Measurements from ENCODE around the gene CHTOP. TPM values are rescaled to one million over a fixed set of nuclear protein-coding genes. Genes with fewer than 3 reads are reported as not detected.

The CHTOP gene
- total RNA-seq, 1 experiment from 2014 or later, result 50.8 TPM

DNA sequence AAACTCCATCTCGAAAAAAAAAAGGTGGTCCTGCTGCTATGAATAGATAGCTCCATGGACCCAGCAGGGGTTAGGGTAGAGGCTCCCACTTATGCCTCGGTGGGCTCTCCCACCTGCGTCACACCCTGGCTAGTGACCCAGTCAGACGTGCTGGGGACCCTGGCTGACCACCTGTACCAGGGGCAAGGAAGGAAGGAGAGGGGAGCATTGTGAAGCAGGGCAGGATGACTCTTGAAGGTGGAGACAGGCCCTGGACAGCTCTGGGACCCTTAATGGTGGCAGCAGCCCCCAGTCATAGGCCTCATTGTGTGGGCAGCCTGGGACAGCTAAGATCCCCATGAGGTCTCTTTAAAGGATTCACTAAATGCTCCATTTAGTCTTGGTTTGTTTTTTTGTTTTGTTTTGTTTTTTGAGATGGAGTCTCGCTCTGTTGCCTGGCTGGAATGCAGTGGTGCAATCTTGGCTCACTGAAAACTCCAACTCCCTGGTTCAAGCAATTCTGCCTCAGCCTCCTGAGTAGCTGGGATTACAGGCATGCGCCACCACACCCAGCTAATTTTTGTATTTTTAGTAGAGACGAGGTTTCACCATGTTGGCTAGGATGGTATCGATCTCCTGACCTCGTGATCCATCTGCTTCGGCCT lies 14.3 kb downstream of the CHTOP start:
- no peak for DNase-seq (ENCODE audit: low read depth in 1 of 2, low spot score in 2 of 2)
- Histone ChIP-seq H3K27ac (no peak overlapping the region), H3K4me1 (replicated peaks) (no peaks in the 10 kb centered on the region), H3K27me3 (replicated peaks) (no peaks in the 10 kb centered on the region), H3K9me3 (replicated peaks) (no peaks in the 10 kb centered on the region), H3K36me3 (peaks cover 45% of the 10 kb centered on the region), H3K4me3 (no peak overlapping the region)

DNA sequence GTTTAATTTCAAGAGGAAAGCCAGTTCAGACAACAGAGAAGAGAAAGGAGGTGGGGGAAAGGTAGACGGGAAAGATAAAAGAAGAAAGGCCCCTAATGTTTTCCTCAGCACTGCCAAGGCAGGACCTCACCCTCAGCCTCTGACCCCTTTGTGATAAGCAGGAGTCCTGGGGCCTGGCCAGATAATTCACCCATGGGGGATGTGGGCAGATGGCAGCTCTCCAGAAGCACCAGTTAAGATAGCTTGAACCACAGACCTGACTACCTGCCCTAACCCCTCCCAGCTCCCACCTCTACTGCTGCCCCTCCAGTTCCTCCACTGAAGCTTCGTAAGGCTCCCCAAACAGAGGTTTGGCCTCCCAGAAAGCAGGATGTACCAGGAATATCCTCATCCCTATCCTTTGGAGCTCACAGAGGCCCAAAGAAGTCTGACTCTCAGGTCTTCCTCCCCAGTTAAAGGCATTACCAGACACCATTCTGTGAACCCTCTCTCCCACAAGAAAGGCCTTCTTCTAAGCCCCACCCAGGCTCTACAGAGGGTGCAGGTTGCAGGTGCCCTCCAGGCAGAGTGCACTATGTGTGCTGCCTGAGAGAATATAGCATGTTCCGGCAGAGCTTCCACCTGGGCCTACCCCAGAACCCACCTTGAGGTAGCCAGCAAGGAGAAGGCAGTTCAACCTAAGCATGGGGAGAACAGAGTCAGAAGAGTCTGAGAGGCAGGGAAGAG lies 15.4 kb downstream of the CHTOP start:
- Histone ChIP-seq H3K27ac (no peak overlapping the region), H3K36me3 (peaks cover 33% of the 10 kb centered on the region), H3K9me3 (replicated peaks) (no peaks in the 10 kb centered on the region), H3K4me1 (replicated peaks) (no peaks in the 10 kb centered on the region), H3K4me3 (no peak overlapping the region), H3K27me3 (replicated peaks) (no peaks in the 10 kb centered on the region)
- no peak for DNase-seq (ENCODE audit: low read depth in 1 of 2, low spot score in 2 of 2)

DNA sequence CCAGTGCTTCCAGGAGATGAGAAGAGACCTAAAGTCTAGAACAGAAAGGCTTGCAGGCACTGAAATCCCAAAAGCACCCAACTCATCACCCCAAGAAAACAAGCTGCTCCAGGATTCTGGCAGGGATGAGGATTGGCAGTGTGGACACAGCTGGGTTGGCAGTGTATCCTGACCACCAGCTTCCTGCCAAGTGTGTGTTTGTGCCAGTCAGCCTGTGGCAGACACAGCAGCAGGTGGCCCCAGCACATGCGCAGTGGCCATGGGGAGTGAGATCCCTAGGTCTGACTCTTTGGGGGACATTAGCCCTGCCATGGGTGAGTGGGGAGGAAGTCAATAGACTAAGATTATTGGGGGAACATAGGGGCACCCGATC lies 16.0 kb downstream of the CHTOP start:
- no peak for DNase-seq (ENCODE audit: low read depth in 1 of 2, low spot score in 2 of 2)
- no peaks in the 10 kb centered on the region for H3K27me3 ChIP-seq (replicated peaks)
- H3K4me1 ChIP-seq (replicated peaks), result no peaks in the 10 kb centered on the region
- no peak overlapping the region for H3K4me3 ChIP-seq
- H3K27ac ChIP-seq, result no peak overlapping the region
- no peaks in the 10 kb centered on the region for H3K9me3 ChIP-seq (replicated peaks)
- peaks cover 28% of the 10 kb centered on the region for H3K36me3 ChIP-seq

DNA sequence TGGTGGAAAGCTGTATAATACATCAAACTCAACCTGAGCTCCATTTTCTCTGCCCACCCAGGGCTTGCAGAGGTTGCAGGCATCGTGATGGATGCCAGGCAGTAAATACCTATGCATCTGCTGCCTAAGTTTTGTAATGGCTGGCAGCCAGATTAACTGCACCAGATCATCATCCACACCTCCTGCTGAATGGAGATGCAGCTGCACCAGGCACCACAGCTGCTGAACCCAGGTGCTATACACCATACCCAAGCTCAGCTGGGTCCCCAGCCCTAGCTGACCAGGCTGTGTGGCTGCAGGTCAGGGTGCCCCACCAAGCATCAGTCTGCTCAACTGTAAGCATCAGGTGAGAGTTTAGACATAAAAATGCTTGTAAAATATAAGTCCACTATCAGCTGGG lies 17.9 kb downstream of the CHTOP start:
- Histone ChIP-seq H3K36me3 (peaks cover 8% of the 10 kb centered on the region), H3K27me3 (replicated peaks) (no peaks in the 10 kb centered on the region), H3K4me1 (replicated peaks) (no peaks in the 10 kb centered on the region), H3K4me3 (no peak overlapping the region), H3K27ac (no peak overlapping the region), H3K9me3 (replicated peaks) (no peaks in the 10 kb centered on the region)
- DNase-seq (ENCODE audit: low read depth in 1 of 2, low spot score in 2 of 2), result no peak

DNA sequence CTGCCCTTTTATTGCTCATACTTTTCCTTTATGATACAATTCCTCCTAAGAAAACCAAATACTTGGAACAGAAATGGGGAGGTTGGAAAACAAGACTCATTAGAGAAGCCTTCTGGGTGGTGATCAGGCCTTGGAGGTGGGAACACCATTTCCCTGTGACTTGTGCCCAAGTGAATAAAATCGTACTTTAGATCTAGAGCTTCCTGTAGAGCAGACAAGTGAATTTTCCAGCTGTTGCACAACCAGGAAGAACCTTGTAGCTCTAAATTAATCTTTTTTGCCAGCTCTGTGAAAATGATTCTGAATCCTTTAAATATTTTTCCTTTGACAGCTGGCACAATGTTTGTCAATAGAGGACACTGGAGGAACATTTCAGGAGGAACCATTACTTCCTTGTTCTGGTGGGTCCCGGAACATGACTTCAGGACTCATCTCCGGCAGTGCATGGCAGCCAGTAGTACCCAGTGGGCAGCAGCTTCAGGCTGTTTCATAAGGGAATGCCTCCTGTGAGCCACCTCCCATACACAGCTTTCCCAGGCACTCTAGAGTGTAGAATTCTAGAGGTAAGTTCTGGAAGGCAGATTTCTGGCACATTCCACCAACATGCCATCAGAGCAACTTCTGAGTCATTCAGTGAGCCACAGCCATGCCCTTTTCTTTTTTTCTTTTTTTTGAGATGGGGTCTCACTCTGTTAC lies 19.1 kb downstream of the CHTOP start:
- no peak overlapping the region for H3K4me3 ChIP-seq
- DNase-seq (ENCODE audit: low read depth in 1 of 2, low spot score in 2 of 2), result no peak
- no peaks in the 10 kb centered on the region for H3K27me3 ChIP-seq (replicated peaks)
- H3K4me1 ChIP-seq (replicated peaks), result no peaks in the 10 kb centered on the region
- H3K27ac ChIP-seq, result no peak overlapping the region
- no peaks in the 10 kb centered on the region for H3K9me3 ChIP-seq (replicated peaks)
- no peaks in the 10 kb centered on the region; the same call in 1 of the 2 replicates for H3K36me3 ChIP-seq

DNA sequence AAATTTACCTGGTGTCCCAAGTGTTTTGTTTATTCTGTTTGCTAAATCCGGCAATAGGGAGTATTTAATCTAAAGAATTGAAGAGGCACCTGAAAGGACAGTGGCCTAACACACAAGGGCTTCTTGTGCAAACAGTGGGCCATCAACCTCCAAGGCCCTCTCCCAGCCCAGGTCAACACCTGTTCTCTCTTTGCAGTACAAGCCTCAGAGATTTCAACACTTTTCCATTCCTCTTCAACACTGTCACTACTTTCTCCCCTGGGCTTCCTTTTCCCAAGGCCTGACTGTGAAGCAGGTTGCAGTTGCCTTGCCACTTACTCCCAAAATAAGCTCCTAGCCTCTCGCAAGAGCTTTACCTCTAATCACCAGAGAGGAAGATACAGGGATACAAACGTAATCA lies 21.5 kb downstream of the CHTOP start:
- Histone ChIP-seq H3K36me3 (peaks cover 12% of the 10 kb centered on the region; the same call in 1 of the 2 replicates), H3K27me3 (replicated peaks) (no peaks in the 10 kb centered on the region), H3K4me3 (no peak overlapping the region), H3K9me3 (replicated peaks) (no peaks in the 10 kb centered on the region), H3K4me1 (replicated peaks) (peaks cover 9% of the 10 kb centered on the region; the same call in 1 of the 2 replicates), H3K27ac (no peak overlapping the region)
- DNase-seq (ENCODE audit: low read depth in 1 of 2, low spot score in 2 of 2), result no peak

DNA sequence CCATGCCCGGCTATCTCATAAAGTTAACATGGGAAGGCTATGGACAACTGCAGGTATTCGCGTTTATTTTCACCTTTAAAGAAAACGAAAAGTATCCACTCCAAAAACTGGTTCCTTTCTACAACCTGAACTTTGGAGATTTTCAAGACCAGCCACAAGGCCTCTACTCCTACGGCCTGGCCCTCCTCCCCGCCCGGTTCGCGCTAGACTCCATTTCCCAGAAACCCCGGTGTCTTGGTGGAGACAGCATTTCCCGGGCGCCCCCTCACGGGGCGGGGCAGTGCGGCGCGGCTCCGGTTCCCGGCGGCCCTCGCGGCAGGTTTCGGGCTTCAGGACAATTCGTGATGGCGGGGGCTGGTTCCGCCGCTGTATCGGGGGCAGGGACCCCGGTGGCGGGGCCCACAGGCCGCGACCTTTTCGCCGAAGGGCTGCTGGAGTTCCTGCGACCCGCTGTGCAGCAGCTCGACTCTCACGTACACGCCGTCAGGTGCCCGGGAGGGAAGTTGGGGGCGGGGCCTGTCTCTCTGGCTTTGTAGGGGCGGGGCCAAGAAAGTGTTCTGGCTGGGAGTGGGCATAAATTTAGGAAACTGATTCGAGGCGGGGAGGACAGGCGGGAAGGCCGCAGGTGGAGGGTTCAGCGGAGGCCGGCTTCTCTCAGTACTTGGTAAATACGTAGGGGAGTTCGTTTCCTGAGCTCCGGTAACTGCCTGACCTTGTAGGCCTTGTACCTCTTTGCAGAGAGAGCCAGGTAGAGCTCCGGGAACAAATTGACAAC lies 24.7 kb downstream of the CHTOP start, which contains the start of gene SNAPIN:
Gene SNAPIN, plus strand, starts transcription at position 304 of the 775 bp plus-strand sequence. Its CDS starts 41 bp downstream, at position 345.
- peak; percentile 89 to 91 for DNase-seq (ENCODE audit: low read depth in 1 of 2, low spot score in 2 of 2)
- no peaks in the 10 kb centered on the region for H3K9me3 ChIP-seq (replicated peaks)

DNA sequence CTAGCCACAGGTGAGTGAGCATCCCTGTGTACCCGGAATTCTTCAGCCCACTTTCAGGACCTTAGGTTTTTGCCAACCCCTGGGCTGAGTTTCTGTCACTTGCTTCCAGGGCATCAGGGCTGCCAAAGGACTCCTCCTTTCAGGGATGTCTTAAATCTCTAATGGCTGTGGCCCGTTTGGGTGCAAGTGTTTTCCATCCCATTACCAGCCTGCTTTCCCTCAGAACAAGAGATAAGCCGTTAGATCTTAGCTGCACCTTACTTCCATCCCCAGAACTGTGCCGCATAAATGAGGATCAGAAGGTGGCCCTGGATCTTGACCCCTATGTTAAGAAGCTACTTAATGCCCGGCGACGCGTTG lies 25.3 kb downstream of the CHTOP start:
- Histone ChIP-seq H3K27me3 (replicated peaks) (no peaks in the 10 kb centered on the region), H3K27ac (no peak overlapping the region), H3K36me3 (peaks cover 47% of the 10 kb centered on the region), H3K4me1 (replicated peaks) (peaks cover 9% of the 10 kb centered on the region), H3K9me3 (replicated peaks) (no peaks in the 10 kb centered on the region), H3K4me3 (peak overlapping the region; percentile 79)
- no peak for DNase-seq (ENCODE audit: low read depth in 1 of 2, low spot score in 2 of 2)

More for the DNA sequence above, 24.7 kb downstream of the CHTOP start, which contains the start of gene SNAPIN:
- no peaks in the 10 kb centered on the region for H3K27me3 ChIP-seq (replicated peaks)
- peaks cover 9% of the 10 kb centered on the region; the same call in 1 of the 2 replicates for H3K4me1 ChIP-seq (replicated peaks)
- H3K4me3 ChIP-seq, result peak within 1 kb of the TSS; percentile 79
- peaks cover 42% of the 10 kb centered on the region for H3K36me3 ChIP-seq
- H3K27ac ChIP-seq, result no peak within 1 kb of the TSS; the same call in 1 of the 2 replicates

DNA sequence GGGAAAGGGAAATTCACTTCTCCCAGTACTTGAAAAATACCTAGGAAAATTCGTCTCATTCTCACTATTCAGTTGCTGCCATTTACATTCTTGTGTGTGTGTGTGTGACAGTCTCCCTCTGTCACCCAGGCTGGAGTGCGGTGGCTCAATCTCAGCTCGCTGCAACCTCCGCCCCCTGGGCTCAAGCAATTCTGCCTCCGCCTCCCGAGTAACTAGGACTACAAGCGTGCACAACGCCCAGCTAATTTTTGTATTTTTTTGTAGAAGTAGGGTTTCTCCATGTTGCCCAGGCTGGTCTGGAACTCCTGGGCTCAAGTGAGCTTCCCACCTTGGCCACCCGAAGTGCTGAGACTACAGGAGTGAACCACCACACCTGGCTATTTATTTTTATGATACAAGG lies 25.8 kb downstream of the CHTOP start:
- H3K4me3 ChIP-seq, result peak overlapping the region; percentile 79; the same call in 1 of the 2 replicates
- H3K36me3 ChIP-seq, result peaks cover 52% of the 10 kb centered on the region
- no peaks in the 10 kb centered on the region for H3K9me3 ChIP-seq (replicated peaks)
- H3K27ac ChIP-seq, result no peak overlapping the region
- DNase-seq (ENCODE audit: low read depth in 1 of 2, low spot score in 2 of 2), result no peak
- no peaks in the 10 kb centered on the region for H3K27me3 ChIP-seq (replicated peaks)
- peaks cover 9% of the 10 kb centered on the region for H3K4me1 ChIP-seq (replicated peaks)

DNA sequence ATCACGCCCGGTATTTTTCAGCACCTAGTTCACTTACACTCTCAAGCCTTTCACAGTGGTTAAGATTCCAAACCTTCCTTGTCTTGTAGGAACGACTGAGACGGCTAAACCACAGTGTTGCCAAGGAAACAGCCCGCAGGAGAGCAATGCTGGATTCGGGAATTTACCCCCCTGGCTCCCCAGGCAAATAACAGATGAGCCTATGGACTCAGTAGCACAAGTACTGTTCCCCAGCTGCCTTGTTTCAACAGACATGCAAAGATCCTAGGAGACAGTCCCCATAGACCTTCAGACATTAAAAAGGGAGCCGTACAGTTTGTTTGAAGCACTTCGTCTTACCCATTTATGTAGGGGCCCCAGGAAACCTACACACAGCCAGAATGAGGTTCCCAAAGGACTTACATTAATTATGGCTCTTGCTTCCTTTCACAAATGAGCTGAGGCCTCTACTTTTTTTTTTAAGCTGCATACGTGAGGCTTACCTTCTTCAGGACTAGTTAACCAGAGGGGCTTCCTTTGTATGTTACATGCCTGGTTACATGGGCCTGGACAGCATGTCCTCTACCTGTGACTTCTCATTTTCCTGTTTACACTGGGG lies 27.3 kb downstream of the CHTOP start:
- Histone ChIP-seq H3K9me3 (replicated peaks) (no peaks in the 10 kb centered on the region), H3K27me3 (replicated peaks) (no peaks in the 10 kb centered on the region), H3K4me3 (no peak overlapping the region), H3K4me1 (replicated peaks) (peaks cover 9% of the 10 kb centered on the region), H3K36me3 (peaks cover 68% of the 10 kb centered on the region), H3K27ac (no peak overlapping the region)
- DNase-seq (ENCODE audit: low read depth in 1 of 2, low spot score in 2 of 2), result no peak

DNA sequence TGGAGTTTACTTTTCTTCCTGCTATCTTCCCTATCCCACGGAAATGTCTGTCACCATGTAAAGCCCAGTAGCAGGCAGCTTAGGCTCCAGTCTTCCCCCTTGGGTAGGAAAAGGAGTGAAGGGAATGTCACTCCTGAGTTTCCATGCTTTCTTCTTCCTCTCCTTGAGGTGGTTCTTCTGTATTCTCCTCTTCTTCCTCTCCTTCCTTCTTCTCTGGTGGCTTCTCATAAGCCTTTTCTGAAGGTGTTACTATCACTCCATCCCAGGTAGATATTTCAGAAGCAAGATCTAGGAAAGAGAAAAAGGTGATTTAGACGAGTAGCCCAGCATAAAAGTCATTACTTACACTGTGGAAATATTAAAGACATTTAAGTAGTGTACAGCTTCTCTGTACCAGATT lies 28.4 kb downstream of the CHTOP start:
- peaks cover 9% of the 10 kb centered on the region for H3K4me1 ChIP-seq (replicated peaks)
- H3K4me3 ChIP-seq, result no peak overlapping the region
- H3K27ac ChIP-seq, result no peak overlapping the region
- H3K27me3 ChIP-seq (replicated peaks), result no peaks in the 10 kb centered on the region
- DNase-seq (ENCODE audit: low read depth in 1 of 2, low spot score in 2 of 2), result no peak
- peaks cover 78% of the 10 kb centered on the region for H3K36me3 ChIP-seq
- H3K9me3 ChIP-seq (replicated peaks), result no peaks in the 10 kb centered on the region

DNA sequence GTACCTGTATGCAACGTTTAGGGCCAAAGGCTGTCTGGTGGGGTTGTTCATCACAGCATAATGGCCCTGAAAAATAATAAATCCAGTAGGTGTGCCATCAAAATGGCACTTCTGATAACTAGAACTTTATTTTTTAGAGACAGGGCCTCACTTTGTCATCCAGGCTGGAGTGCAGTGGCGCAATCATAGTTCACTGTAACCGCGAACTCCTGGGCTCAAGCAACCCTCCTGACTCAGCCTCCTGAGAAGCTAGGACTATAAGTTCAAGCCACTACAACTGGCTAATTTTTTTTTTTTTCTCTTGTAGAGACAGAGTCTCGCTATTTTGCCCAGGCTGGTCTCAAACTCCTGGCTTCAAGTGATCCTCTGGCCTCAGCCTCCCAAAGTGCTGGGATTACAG lies 29.3 kb downstream of the CHTOP start:
- Histone ChIP-seq H3K36me3 (peaks cover 88% of the 10 kb centered on the region), H3K27me3 (replicated peaks) (no peaks in the 10 kb centered on the region), H3K4me1 (replicated peaks) (peaks cover 8% of the 10 kb centered on the region), H3K27ac (no peak overlapping the region), H3K4me3 (no peak overlapping the region), H3K9me3 (replicated peaks) (no peaks in the 10 kb centered on the region)
- DNase-seq (ENCODE audit: low read depth in 1 of 2, low spot score in 2 of 2), result no peak

DNA sequence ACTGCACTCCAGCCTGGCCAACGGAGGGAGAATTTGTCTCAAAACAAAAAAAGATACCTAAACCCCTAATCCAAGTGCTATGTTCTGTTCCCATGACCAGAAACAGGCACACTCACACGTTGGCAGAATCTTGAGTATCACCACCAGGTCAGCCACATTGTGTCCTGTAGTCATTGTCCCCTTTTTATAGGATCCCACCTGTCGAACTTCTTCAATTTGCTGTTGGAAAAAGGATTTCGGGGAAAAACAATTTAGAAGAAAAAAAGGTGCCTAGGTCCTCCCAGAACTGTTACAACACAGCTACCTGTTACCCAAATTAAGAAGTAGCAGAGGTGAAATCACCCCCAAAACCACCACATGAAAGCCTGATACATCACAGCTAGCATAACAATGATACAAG lies 33.6 kb downstream of the CHTOP start:
- no peak for DNase-seq (ENCODE audit: low read depth in 1 of 2, low spot score in 2 of 2)
- Histone ChIP-seq H3K4me3 (no peak overlapping the region), H3K27me3 (replicated peaks) (no peaks in the 10 kb centered on the region), H3K9me3 (replicated peaks) (no peaks in the 10 kb centered on the region), H3K4me1 (replicated peaks) (peaks cover 6% of the 10 kb centered on the region), H3K27ac (no peak overlapping the region), H3K36me3 (peaks cover 83% of the 10 kb centered on the region)
